Endothelial cell of umbilical vein (primary cell): Measurements from ENCODE around the gene VPS37C. TPM values are rescaled to one million over a fixed set of nuclear protein-coding genes. Genes with fewer than 3 reads are reported as not detected.

Source experiments
- BruUV-seq: library from RNA; stranded (reverse); fragments of 400-500 nt; replicated peaks from 2 replicates; lab custom pipeline; 2021; lab: Mats Ljungman, UMichigan
- CTCF ChIA-PET: fragments of 300-600, 350-600 bp; sonication (Branson Sonifier 250); formaldehyde crosslinking; loops from one replicate; lab custom pipeline; 2021; ENCODE audit warnings: antibody characterized with exemption, inconsistent platforms; lab: Charles Lee
- POLR2A ChIA-PET: fragments of 300-600, 350-600 bp; sonication (Branson Sonifier 250); formaldehyde crosslinking; loops from one replicate; lab custom pipeline; 2021; ENCODE audit warnings: antibody characterized with exemption, inconsistent platforms; lab: Charles Lee
- DNase-seq: peaks from one replicate; pipeline ENCODE4 v3.0.0-alpha.2; 2011; ENCODE audit warnings: low read depth, low spot score
- FAIRE-seq: peaks from 2 replicates; lab custom pipeline; 2011; peaks lifted over from hg19 to GRCh38; lab: Jason Lieb, UNC
- H2AFZ ChIP-seq: 2 replicates; pipeline ENCODE4 v1.6.0; 2012; ENCODE audit warnings: low read depth, low read length, control low read depth, inconsistent platforms
- H3K27ac ChIP-seq: 2 replicates; pipeline ENCODE4 v1.5.1; 2011; ENCODE audit warnings: low read depth, mild to moderate bottlenecking, control low read depth, low read length, moderate library complexity; ENCODE audit not compliant: insufficient read depth
- H3K27me3 ChIP-seq, 2 experiments: 2 replicates each; pipeline versions ENCODE4 v1.6.0 to v1.6.1; 2011; ENCODE audit warnings: low read length in 2 of 2, mixed read lengths in 1 of 2; ENCODE audit not compliant: control insufficient read depth in 2 of 2, insufficient read depth in 2 of 2
- H3K36me3 ChIP-seq, 2 experiments: 2 replicates in 1 of 2; 3 replicates in 1 of 2; pipeline ENCODE4 v1.5.1; 2011; ENCODE audit warnings: low read length in 2 of 2, mild to moderate bottlenecking in 1 of 2, moderate library complexity in 1 of 2; ENCODE audit not compliant: control insufficient read depth in 2 of 2, insufficient read depth in 2 of 2; ENCODE audit errors: extremely low read depth in 1 of 2
- H3K4me1 ChIP-seq: 3 replicates; pipeline ENCODE4 v1.5.1; 2011; ENCODE audit warnings: mild to moderate bottlenecking, low read length; ENCODE audit not compliant: control insufficient read depth, insufficient read depth; ENCODE audit errors: extremely low read depth
- H3K4me2 ChIP-seq: 2 replicates; pipeline ENCODE4 v1.6.1; 2011; ENCODE audit warnings: low read length, control low read depth, mixed read lengths; ENCODE audit not compliant: insufficient read depth
- H3K4me3 ChIP-seq, 3 experiments: fragments of 200-600 bp in 1 of 3; sonication (generic), shearing (Covaris generic) in 1 of 3; replicated peaks in 1 of 3; 2 replicates each; pipeline ENCODE4 v1.5.1; 2011 to 2016; ENCODE audit warnings: control low read depth in 3 of 3, low read length in 3 of 3, mild to moderate bottlenecking in 2 of 3, inconsistent platforms in 1 of 3, low read depth in 1 of 3, moderate library complexity in 1 of 3; ENCODE audit not compliant: insufficient read depth in 1 of 3
- H3K79me2 ChIP-seq: 2 replicates; pipeline ENCODE4 v1.6.0; 2012; ENCODE audit warnings: low read length, inconsistent platforms; ENCODE audit not compliant: control insufficient read depth, insufficient read depth
- H3K9ac ChIP-seq: replicated peaks from 2 replicates; pipeline ENCODE3; 2011; ENCODE audit warnings: low read length, control low read depth; ENCODE audit not compliant: insufficient read depth; ENCODE audit errors: extremely low read depth
- H3K9me1 ChIP-seq: replicated peaks from 3 replicates; pipeline ENCODE4 v1.6.0; 2011; ENCODE audit warnings: mild to moderate bottlenecking, low read length; ENCODE audit not compliant: control insufficient read depth, insufficient read depth; ENCODE audit errors: extremely low read depth
- H3K9me3 ChIP-seq: replicated peaks from 2 replicates; pipeline ENCODE4 v1.5.1; 2012; ENCODE audit warnings: low read length, inconsistent platforms; ENCODE audit not compliant: control insufficient read depth, insufficient read depth
- H4K20me1 ChIP-seq: replicated peaks from 2 replicates; pipeline ENCODE3; 2011; ENCODE audit warnings: mild to moderate bottlenecking, low read length; ENCODE audit not compliant: control insufficient read depth, insufficient read depth; ENCODE audit errors: extremely low read depth
- CTCF ChIP-seq, 2 donors: IDR thresholded peaks; 1 replicate in 1 of 2; 2 replicates in 1 of 2; pipeline ENCODE4 v1.5.1; 2011; ENCODE audit warnings: low read length in 2 of 2, mild to moderate bottlenecking in 2 of 2, moderate library complexity in 2 of 2, control low read depth in 1 of 2, inconsistent platforms in 1 of 2, low read depth in 1 of 2; ENCODE audit not compliant: insufficient read depth in 1 of 2; ENCODE audit errors: extremely low read depth in 1 of 2
- EZH2 ChIP-seq: IDR thresholded peaks from 2 replicates; pipeline ENCODE4 v1.6.1; 2012; ENCODE audit warnings: borderline replicate concordance, low read depth, mild to moderate bottlenecking, moderate library complexity, low read length, inconsistent platforms; ENCODE audit not compliant: severe bottlenecking
- FOS ChIP-seq: IDR thresholded peaks from 2 replicates; pipeline ENCODE4 v1.6.1; 2011; ENCODE audit warnings: mild to moderate bottlenecking, low read length, moderate library complexity, borderline replicate concordance; ENCODE audit not compliant: insufficient read depth
- GATA2 ChIP-seq: IDR thresholded peaks from 2 replicates; pipeline ENCODE4 v1.7.0; 2011; ENCODE audit warnings: low read depth, mild to moderate bottlenecking, moderate library complexity, mixed read lengths, low read length; ENCODE audit not compliant: insufficient read length, insufficient read depth
- JUN ChIP-seq: IDR thresholded peaks from 2 replicates; pipeline ENCODE4 v1.6.1; 2011; ENCODE audit warnings: borderline replicate concordance, low read depth; ENCODE audit not compliant: insufficient read length, insufficient read depth
- MAX ChIP-seq: IDR thresholded peaks from 2 replicates; pipeline ENCODE4 v1.6.1; 2011; ENCODE audit not compliant: insufficient read depth, insufficient read length
- MYC ChIP-seq: IDR thresholded peaks from one replicate; pipeline ENCODE4 v1.6.1; 2011; ENCODE audit warnings: mild to moderate bottlenecking, low read depth, low read length
- POLR2A ChIP-seq: IDR thresholded peaks from 2 replicates; pipeline ENCODE4 v1.6.1; 2012; ENCODE audit warnings: low read depth, mild to moderate bottlenecking, control low read depth, low read length
- POLR2AphosphoS5 ChIP-seq: IDR thresholded peaks from 2 replicates; pipeline ENCODE4 v1.6.1; 2012; ENCODE audit warnings: low read depth, mild to moderate bottlenecking, control low read depth, low read length, moderate library complexity; ENCODE audit not compliant: insufficient read depth
- dilution Hi-C: fragments of 300-500 bp; cut with MboI; formaldehyde crosslinking; loops from one replicate; pipeline ENCODE4 v1.15.0; 2019; ENCODE audit warnings: low sequenced_read_pairs; ENCODE audit not compliant: extremely low pct_ligation_motif_present
- intact Hi-C: fragments of 100-400 bp; cut with micrococcal nuclease; formaldehyde crosslinking; loops from one replicate; pipeline ENCODE4 v1.10.0; 2022
- polyA plus RNA-seq, 4 experiments: library from polyadenylated mRNA; depleted of rRNA in 3 of 4; stranded (reverse) in 3 of 4; unstranded in 1 of 4; fragments of >200 nt; gene quantifications; 2 replicates each; pipeline versions ENCODE4 v1.2.1 to v1.2.3, GENCODE V29; 2011 to 2012; ENCODE audit warnings: missing spikeins in 1 of 4
- total RNA-seq: library from RNA; stranded (reverse); gene quantifications from 2 replicates; pipeline ENCODE4 v1.2.3, GENCODE V29; 2021

The VPS37C gene
- total and polyA plus RNA-seq, 2 donors (not counting 3 experiments of a cell fraction or from before 2014, with no cell fraction given), result 17.7 to 23.4 TPM

- no peak for TF ChIP-seq MAX
- no peak for TF ChIP-seq CTCF (IDR thresholded peaks at IDR 0.05; ENCODE audit: extremely low read depth in 1 of 2, insufficient read depth in 1 of 2, low read depth in 1 of 2, low read length in 2 of 2)
- no peak for TF ChIP-seq FOS
- TF ChIP-seq EZH2, result no peak
- no peak for TF ChIP-seq MYC
- TF ChIP-seq GATA2, result no peak
- TF ChIP-seq POLR2AphosphoS5, result no peak
- no peak for TF ChIP-seq JUN
- TF ChIP-seq POLR2A, result no peak
- no TSS peak for BruUV-seq
- no peaks in the 10 kb centered on the region for H3K36me3 ChIP-seq
- H3K4me2 ChIP-seq, result no peak overlapping the region
- no peak overlapping the region for H2AFZ ChIP-seq
- no peaks in the 10 kb centered on the region for H3K79me2 ChIP-seq
- CTCF ChIA-PET, result interaction anchor here (1.3 kb wide), 1 partner anchor 9 kb away, joined by 3 read pairs; no protein-coding TSS in a partner anchor
- no peak for FAIRE-seq
- H3K27me3 ChIP-seq, result peaks cover 3 to 6% of the 10 kb centered on the region in 2 experiments
- H3K9ac ChIP-seq, result no peak overlapping the region
- no peaks in the 10 kb centered on the region for H3K4me1 ChIP-seq
- intact Hi-C loops (no loop called here), dilution Hi-C loops (no loop called here)
- no peaks in the 10 kb centered on the region for H3K9me1 ChIP-seq
- POLR2A ChIA-PET, result no interaction called here
- H4K20me1 ChIP-seq, result no peaks in the 10 kb centered on the region
- no peak overlapping the region for H3K27ac ChIP-seq
- no peaks in the 10 kb centered on the region for H3K9me3 ChIP-seq
- no peak for DNase-seq
- no peak overlapping the region for H3K4me3 ChIP-seq
Observed at GRCh38 chr11:61080986-61081590, 80.1 kb downstream of the VPS37C start.
